ENCODE results near the gene EFHD2.

Gene EFHD2

DNA sequence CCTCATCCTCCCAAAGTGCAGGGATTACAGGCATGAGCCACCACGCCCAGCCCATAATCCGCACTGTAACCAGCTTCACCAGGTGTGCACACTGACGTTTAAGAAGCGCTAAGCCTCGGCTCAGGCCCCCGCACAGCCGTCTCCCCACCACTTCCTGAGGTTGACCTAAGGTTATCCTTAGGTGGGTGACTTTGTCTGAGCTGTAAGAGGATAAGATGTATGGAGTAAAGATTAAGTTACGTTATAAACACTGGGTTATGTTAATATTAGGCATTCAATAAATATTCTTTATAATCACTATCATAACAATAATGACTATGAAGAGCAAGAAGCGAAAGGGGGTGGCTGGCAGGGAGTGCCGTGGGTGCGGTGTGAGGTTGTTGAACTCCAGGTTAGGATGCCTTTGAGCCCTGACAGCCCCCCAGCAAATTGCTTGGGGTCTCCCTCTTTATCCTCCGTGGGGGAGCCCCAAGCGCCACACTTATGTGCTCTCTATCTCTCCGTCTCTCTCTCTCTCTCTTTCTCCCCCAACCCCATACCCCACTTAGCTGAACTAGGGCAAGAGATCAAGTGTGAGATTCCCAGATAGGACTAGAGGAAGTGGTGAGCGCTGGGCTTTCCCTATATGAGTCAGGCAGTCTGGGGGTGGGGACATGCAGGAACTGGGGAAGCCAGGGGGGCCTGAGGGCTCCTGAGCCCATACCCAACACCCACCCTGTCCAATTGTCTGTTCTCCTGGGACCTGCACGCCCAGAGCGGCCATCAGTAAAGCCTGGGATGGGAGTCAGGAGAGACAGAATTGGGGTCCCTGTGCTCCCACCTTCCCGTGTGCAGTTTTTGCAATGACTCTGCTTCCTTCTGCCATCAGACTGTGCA is 7.6 kb downstream of the EFHD2 start:
- Histone ChIP-seq H3K27me3 (ENCODE audit: insufficient read depth, low read length, poor library complexity) (no peaks in the 10 kb centered on the region), H3K9ac (ENCODE audit: low read length) (no peak overlapping the region), H3K27ac (ENCODE audit: low read depth, low read length) (no peak overlapping the region), H3K18ac (ENCODE audit: low read length) (no peak overlapping the region), H3K36me3 (ENCODE audit: control insufficient read depth, insufficient read depth, low read length) (no peaks in the 10 kb centered on the region), H2BK15ac (replicated peaks; ENCODE audit: low read depth) (no peak overlapping the region), H2AK5ac (ENCODE audit: low read length) (no peak overlapping the region), H3K56ac (ENCODE audit: low read length) (peak overlapping the region; percentile 25), H2BK120ac (ENCODE audit: low read depth, low read length) (no peak overlapping the region), H2BK5ac (ENCODE audit: low read length) (no peak overlapping the region), H4K8ac (ENCODE audit: low read depth, low read length) (no peak overlapping the region), H3K4me3 (ENCODE audit: low read length) (no peak overlapping the region), H3K4me1 (ENCODE audit: control insufficient read depth, low read depth, low read length) (peaks cover 8% of the 10 kb centered on the region), H3K79me1 (ENCODE audit: low read length) (peaks cover 3% of the 10 kb centered on the region), H3K4ac (ENCODE audit: low read depth, low read length) (no peak overlapping the region), H3K23ac (ENCODE audit: low read length) (no peak overlapping the region), H4K5ac (ENCODE audit: low read length) (no peak overlapping the region), H3K79me2 (ENCODE audit: control insufficient read depth, insufficient read depth, low read length) (no peaks in the 10 kb centered on the region), H3K4me2 (ENCODE audit: low read length) (no peak overlapping the region)
- no CpG with 5 or more reads among the region's 18 CpGs for WGBS (ENCODE audit: extremely low coverage, insufficient coverage, low lambda C conversion rate)
- peak; percentile 59 for DNase-seq

DNA sequence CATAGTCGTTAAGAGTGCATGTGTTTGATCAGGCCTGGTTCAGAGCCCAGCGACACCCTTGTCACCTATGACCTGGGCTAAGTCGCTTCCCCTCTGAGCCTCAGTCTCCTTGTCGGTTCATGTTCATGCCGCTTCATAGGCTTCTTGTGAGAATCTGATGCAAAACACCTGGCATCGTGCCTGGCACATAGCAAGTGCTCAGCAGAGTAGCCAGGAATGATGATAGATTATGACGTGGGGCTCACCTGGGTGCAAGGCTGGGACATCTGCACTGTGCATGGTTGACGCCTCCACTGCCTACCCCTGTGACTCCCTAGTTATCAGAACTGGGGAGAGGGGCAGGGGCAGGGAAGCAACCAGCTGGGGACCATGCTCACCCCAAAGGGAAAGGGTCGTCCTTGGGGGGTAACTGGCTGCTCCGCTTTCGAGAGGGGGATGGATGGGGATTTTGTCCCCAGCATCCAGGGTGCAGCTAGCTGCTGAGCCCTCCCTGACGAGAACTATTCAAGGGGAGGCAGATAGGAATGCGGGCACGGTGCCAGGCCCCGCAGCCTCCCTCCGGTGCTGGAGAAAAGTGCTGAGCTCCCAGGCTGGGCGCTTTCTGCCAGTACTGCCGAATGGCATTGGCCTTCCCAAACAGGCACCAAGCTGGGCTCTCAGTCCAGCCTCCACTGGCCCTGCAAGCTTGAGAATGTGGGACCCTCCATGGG is 9.3 kb downstream of the EFHD2 start:
- Histone ChIP-seq H3K36me3 (ENCODE audit: control insufficient read depth, insufficient read depth, low read length) (no peaks in the 10 kb centered on the region), H3K79me2 (ENCODE audit: control insufficient read depth, insufficient read depth, low read length) (no peaks in the 10 kb centered on the region), H3K79me1 (ENCODE audit: low read length) (no peaks in the 10 kb centered on the region), H3K4me2 (ENCODE audit: low read length) (no peak overlapping the region), H4K8ac (ENCODE audit: low read depth, low read length) (no peak overlapping the region), H3K18ac (ENCODE audit: low read length) (no peak overlapping the region), H3K9ac (ENCODE audit: low read length) (no peak overlapping the region), H3K4ac (ENCODE audit: low read depth, low read length) (no peak overlapping the region), H2AK5ac (ENCODE audit: low read length) (no peak overlapping the region), H3K27ac (ENCODE audit: low read depth, low read length) (no peak overlapping the region), H3K4me3 (ENCODE audit: low read length) (no peak overlapping the region), H4K5ac (ENCODE audit: low read length) (no peak overlapping the region), H2BK120ac (ENCODE audit: low read depth, low read length) (no peak overlapping the region), H2BK15ac (replicated peaks; ENCODE audit: low read depth) (no peak overlapping the region), H3K56ac (ENCODE audit: low read length) (no peak overlapping the region), H3K4me1 (ENCODE audit: control insufficient read depth, low read depth, low read length) (peaks cover 2% of the 10 kb centered on the region), H2BK5ac (ENCODE audit: low read length) (no peak overlapping the region), H3K23ac (ENCODE audit: low read length) (no peak overlapping the region), H3K27me3 (ENCODE audit: insufficient read depth, low read length, poor library complexity) (no peaks in the 10 kb centered on the region)
- no CpG with 5 or more reads among the region's 18 CpGs for WGBS (ENCODE audit: extremely low coverage, insufficient coverage, low lambda C conversion rate)
- no peak for DNase-seq

DNA sequence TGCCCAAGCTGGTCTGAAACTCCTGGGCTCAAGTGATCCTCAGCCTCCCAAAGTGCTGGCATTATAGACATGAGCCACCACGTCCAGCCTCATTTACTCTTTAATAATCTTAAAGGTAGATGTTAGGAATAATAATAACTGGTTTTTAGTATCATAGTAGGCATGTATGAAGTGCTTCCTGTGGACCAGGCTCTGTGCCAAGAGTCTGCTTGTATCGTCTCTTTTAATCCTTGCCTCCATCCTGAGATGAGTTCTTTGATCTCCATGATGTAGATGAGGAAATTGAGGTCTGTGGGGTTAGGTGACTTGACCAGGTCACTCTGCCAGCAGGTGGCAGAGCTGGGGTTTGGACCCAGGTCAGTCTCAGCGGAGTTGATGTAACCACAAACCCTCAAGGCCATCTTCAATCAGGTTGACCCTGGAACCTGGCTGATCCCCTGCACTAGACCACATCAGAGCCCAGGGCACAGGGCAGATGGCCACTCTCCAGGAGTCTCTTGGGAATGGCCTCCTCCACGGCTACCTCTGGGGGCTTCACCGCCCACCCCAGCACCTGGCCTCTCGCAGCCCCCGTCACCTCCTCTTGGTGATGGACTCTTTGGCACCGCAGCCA is 11.3 kb downstream of the EFHD2 start:
- no peaks in the 10 kb centered on the region for H3K27me3 ChIP-seq (ENCODE audit: insufficient read depth, low read length, poor library complexity)
- no peak overlapping the region for H4K5ac ChIP-seq (ENCODE audit: low read length)
- H2BK5ac ChIP-seq (ENCODE audit: low read length), result no peak overlapping the region
- H2AK5ac ChIP-seq (ENCODE audit: low read length), result no peak overlapping the region
- H3K23ac ChIP-seq (ENCODE audit: low read length), result no peak overlapping the region
- H3K4me1 ChIP-seq (ENCODE audit: control insufficient read depth, low read depth, low read length), result peaks cover 2% of the 10 kb centered on the region
- H3K56ac ChIP-seq (ENCODE audit: low read length), result no peak overlapping the region
- H3K36me3 ChIP-seq (ENCODE audit: control insufficient read depth, insufficient read depth, low read length), result no peaks in the 10 kb centered on the region
- no peak overlapping the region for H3K27ac ChIP-seq (ENCODE audit: low read depth, low read length)
- DNase-seq, result no peak
- no peak overlapping the region for H2BK15ac ChIP-seq (replicated peaks; ENCODE audit: low read depth)
- no peaks in the 10 kb centered on the region for H3K79me2 ChIP-seq (ENCODE audit: control insufficient read depth, insufficient read depth, low read length)
- H3K79me1 ChIP-seq (ENCODE audit: low read length), result no peaks in the 10 kb centered on the region
- WGBS (ENCODE audit: extremely low coverage, insufficient coverage, low lambda C conversion rate), result no CpG with 5 or more reads among the region's 8 CpGs
- H3K4ac ChIP-seq (ENCODE audit: low read depth, low read length), result no peak overlapping the region
- H3K9ac ChIP-seq (ENCODE audit: low read length), result no peak overlapping the region
- H3K18ac ChIP-seq (ENCODE audit: low read length), result no peak overlapping the region
- no peak overlapping the region for H3K4me3 ChIP-seq (ENCODE audit: low read length)
- H2BK120ac ChIP-seq (ENCODE audit: low read depth, low read length), result no peak overlapping the region
- H3K4me2 ChIP-seq (ENCODE audit: low read length), result no peak overlapping the region
- no peak overlapping the region for H4K8ac ChIP-seq (ENCODE audit: low read depth, low read length)

- no peak overlapping the region for H3K23ac ChIP-seq (ENCODE audit: low read length)
- H3K79me1 ChIP-seq (ENCODE audit: low read length), result no peaks in the 10 kb centered on the region
- H3K4me2 ChIP-seq (ENCODE audit: low read length), result no peak overlapping the region
- WGBS (ENCODE audit: extremely low coverage, insufficient coverage, low lambda C conversion rate), result no CpG with 5 or more reads among the region's 8 CpGs
- H2BK5ac ChIP-seq (ENCODE audit: low read length), result no peak overlapping the region
- no peaks in the 10 kb centered on the region for H3K79me2 ChIP-seq (ENCODE audit: control insufficient read depth, insufficient read depth, low read length)
- no peak overlapping the region for H3K56ac ChIP-seq (ENCODE audit: low read length)
- no peak overlapping the region for H2AK5ac ChIP-seq (ENCODE audit: low read length)
- no peak overlapping the region for H4K5ac ChIP-seq (ENCODE audit: low read length)
- H3K27me3 ChIP-seq (ENCODE audit: insufficient read depth, low read length, poor library complexity), result no peaks in the 10 kb centered on the region
- no peak overlapping the region for H3K9ac ChIP-seq (ENCODE audit: low read length)
- no peak overlapping the region for H2BK120ac ChIP-seq (ENCODE audit: low read depth, low read length)
- H3K4me1 ChIP-seq (ENCODE audit: control insufficient read depth, low read depth, low read length), result no peaks in the 10 kb centered on the region
- no peak overlapping the region for H3K18ac ChIP-seq (ENCODE audit: low read length)
- H2BK15ac ChIP-seq (replicated peaks; ENCODE audit: low read depth), result no peak overlapping the region
- H4K8ac ChIP-seq (ENCODE audit: low read depth, low read length), result no peak overlapping the region
- no peak overlapping the region for H3K4me3 ChIP-seq (ENCODE audit: low read length)
- DNase-seq, result no peak
- H3K27ac ChIP-seq (ENCODE audit: low read depth, low read length), result no peak overlapping the region
- no peaks in the 10 kb centered on the region for H3K36me3 ChIP-seq (ENCODE audit: control insufficient read depth, insufficient read depth, low read length)
- H3K4ac ChIP-seq (ENCODE audit: low read depth, low read length), result no peak overlapping the region
Measured at GRCh38 chr1:15422871-15423270, 13.2 kb downstream of the EFHD2 start.

DNA sequence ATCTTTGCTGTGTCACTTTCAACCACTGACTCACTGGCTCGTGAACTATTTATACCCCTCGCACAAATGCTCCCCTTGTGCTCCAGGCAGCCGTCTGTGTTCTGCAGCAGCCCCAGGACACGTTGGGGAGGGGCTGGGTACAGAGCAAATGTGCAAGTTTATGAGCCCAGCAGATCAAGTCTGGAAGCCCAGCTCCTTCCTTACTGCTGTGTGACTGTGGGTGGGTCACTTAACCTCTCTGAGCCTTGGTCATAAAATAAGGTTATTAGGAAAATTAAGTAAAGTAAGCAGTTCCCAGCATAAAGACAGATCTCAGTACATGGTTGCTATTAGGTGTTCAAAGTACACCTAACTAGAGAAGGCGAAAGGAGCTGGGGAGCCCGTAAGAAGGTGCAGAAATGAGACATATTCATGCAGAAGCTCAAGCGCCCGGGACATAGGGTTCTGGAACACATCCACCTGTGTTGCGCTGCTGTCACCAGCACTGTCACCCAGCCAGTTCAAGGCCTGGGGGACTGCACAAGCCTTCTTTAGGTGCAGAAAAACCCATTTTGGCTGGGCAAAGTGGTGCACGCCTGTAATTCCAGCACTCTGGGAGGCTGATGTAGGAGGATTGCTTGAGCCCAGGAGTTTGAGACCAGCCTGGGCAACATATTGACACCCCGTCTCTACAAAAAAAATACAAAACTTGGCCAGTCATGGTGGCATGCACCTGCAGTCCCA is 13.8 kb downstream of the EFHD2 start:
- WGBS (ENCODE audit: extremely low coverage, insufficient coverage, low lambda C conversion rate), result no CpG with 5 or more reads among the region's 11 CpGs
- Histone ChIP-seq H3K36me3 (ENCODE audit: control insufficient read depth, insufficient read depth, low read length) (no peaks in the 10 kb centered on the region), H2AK5ac (ENCODE audit: low read length) (no peak overlapping the region), H3K79me1 (ENCODE audit: low read length) (no peaks in the 10 kb centered on the region), H3K4me2 (ENCODE audit: low read length) (no peak overlapping the region), H3K56ac (ENCODE audit: low read length) (no peak overlapping the region), H3K4ac (ENCODE audit: low read depth, low read length) (no peak overlapping the region), H4K5ac (ENCODE audit: low read length) (no peak overlapping the region), H3K4me1 (ENCODE audit: control insufficient read depth, low read depth, low read length) (no peaks in the 10 kb centered on the region), H4K8ac (ENCODE audit: low read depth, low read length) (no peak overlapping the region), H3K4me3 (ENCODE audit: low read length) (no peak overlapping the region), H2BK5ac (ENCODE audit: low read length) (no peak overlapping the region), H3K27ac (ENCODE audit: low read depth, low read length) (no peak overlapping the region), H3K9ac (ENCODE audit: low read length) (no peak overlapping the region), H2BK15ac (replicated peaks; ENCODE audit: low read depth) (no peak overlapping the region), H3K18ac (ENCODE audit: low read length) (no peak overlapping the region), H3K27me3 (ENCODE audit: insufficient read depth, low read length, poor library complexity) (no peaks in the 10 kb centered on the region), H3K23ac (ENCODE audit: low read length) (no peak overlapping the region), H3K79me2 (ENCODE audit: control insufficient read depth, insufficient read depth, low read length) (no peaks in the 10 kb centered on the region), H2BK120ac (ENCODE audit: low read depth, low read length) (no peak overlapping the region)
- DNase-seq, result no peak
